Activated CD4-positive, CD25-positive, alpha-beta regulatory T cell treated with anti-CD3 and anti-CD28 coated beads, Interleukin-2, amount 50 U/mL, for 24 hours (primary cell): ENCODE data around the gene PGGHG.
A peak's percentile ranks its signal among the peaks of the same experiment; 100 is the strongest.

Experiments
- ATAC-seq, 2 donors: fragments of 150-1000 bp; cut with Tn5 transposase; one replicate each; pipeline ENCODE4 v1.10.0; 2021; ENCODE audit warnings: mild to moderate bottlenecking in 1 of 2, moderate library complexity in 1 of 2

Gene PGGHG

GRCh38 chr11:269146-269890 lies 19.6 kb upstream of the PGGHG start:
- ATAC-seq = peak; percentile 52 to 64

- no peak for ATAC-seq
Measured at GRCh38 chr11:270451-271318, 18.2 kb upstream of the PGGHG start.

GRCh38 chr11:271319-271715 lies 17.6 kb upstream of the PGGHG start:
- no peak for ATAC-seq

GRCh38 chr11:272195-272930 lies 16.6 kb upstream of the PGGHG start:
- no peak for ATAC-seq

GRCh38 chr11:272931-273198 lies 16.1 kb upstream of the PGGHG start:
- no peak for ATAC-seq

GRCh38 chr11:276219-276618 lies 12.7 kb upstream of the PGGHG start:
- ATAC-seq = no peak

- no peak for ATAC-seq
Measured at GRCh38 chr11:278001-278951, 10.7 kb upstream of the PGGHG start, which contains the start of gene NLRP6. TSS of gene NLRP6 (plus strand) at chr11:278407. CDS start at chr11:278570, 163 bp downstream.

GRCh38 chr11:279040-279965 lies 9.6 kb upstream of the PGGHG start:
- no peak for ATAC-seq

- ATAC-seq = peak; percentile 27 to 55
Measured at GRCh38 chr11:279966-280705, 8.8 kb upstream of the PGGHG start.

- peak; percentile 27 to 55 for ATAC-seq
Measured at GRCh38 chr11:280706-281485, 8.0 kb upstream of the PGGHG start.

- peak in 1 of 2 donors; percentile 3 for ATAC-seq
Measured at GRCh38 chr11:281486-282161, 7.3 kb upstream of the PGGHG start.

GRCh38 chr11:282171-282570 lies 6.8 kb upstream of the PGGHG start:
- ATAC-seq = no peak

- no peak for ATAC-seq
Measured at GRCh38 chr11:282630-283360, 6.1 kb upstream of the PGGHG start.

GRCh38 chr11:283405-284104 lies 5.4 kb upstream of the PGGHG start:
- no peak for ATAC-seq

- ATAC-seq = no peak
Measured at GRCh38 chr11:284105-285020, 4.6 kb upstream of the PGGHG start.
